ENCODE results near the gene PPP2R2C. TPM values are rescaled to one million over a fixed set of nuclear protein-coding genes. Genes with fewer than 3 reads are reported as not detected.

PPP2R2C gene
- total RNA-seq, 1 experiment from 2014 or later: 8.1 TPM

DNA sequence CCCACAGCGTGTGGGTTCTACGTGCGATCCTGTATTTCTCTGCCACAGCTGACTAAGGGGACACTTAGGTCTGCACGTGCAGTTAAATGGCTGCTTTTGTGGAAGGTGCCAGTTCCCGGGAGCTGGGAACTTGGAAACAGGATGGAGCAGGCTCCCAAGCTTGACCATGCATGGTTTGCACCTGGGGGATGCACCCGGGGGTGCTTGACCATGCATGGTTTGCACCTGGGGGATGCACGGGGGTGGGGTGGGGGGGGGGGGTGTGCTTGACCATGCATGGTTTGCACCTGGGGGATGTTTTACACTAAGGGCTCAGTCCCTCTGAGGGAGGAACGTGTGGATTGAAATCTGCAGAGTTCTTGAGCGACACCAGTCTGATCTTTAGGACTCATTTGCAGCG, 197.1 kb downstream of the PPP2R2C start:
- Histone ChIP-seq H3K79me1 (ENCODE audit: insufficient read depth, low read depth, low read length, poor library complexity, severe bottlenecking) (no peaks in the 10 kb centered on the region), H3K4me1 (ENCODE audit: insufficient read depth, low read length) (no peaks in the 10 kb centered on the region; the same call in 1 of the 2 replicates), H3K79me2 (ENCODE audit: insufficient read depth, low read length) (no peaks in the 10 kb centered on the region), H3K14ac (ENCODE audit: insufficient read depth, low read length) (no peak overlapping the region), H3K27ac (ENCODE audit: insufficient read length, low read depth, low read length) (no peak overlapping the region), H2BK120ac (ENCODE audit: low read depth, low read length, poor library complexity, severe bottlenecking) (no peak overlapping the region), H3K4ac (ENCODE audit: low read depth, low read length) (no peak overlapping the region), H3K18ac (ENCODE audit: insufficient read length, low read depth, low read length) (no peak overlapping the region), H3K4me2 (ENCODE audit: insufficient read depth, insufficient read length, low read length) (no peak overlapping the region), H3K23ac (ENCODE audit: insufficient read length, low read depth, low read length) (no peak overlapping the region), H3K9ac (ENCODE audit: extremely low read depth, insufficient read length, low read length) (no peak overlapping the region), H4K8ac (replicated peaks; ENCODE audit: insufficient read length, low read depth, low read length) (no peak overlapping the region), H3K56ac (ENCODE audit: insufficient read length, low read depth, low read length) (no peak overlapping the region), H2AFZ (ENCODE audit: low read length) (no peak overlapping the region), H2AK5ac (ENCODE audit: insufficient read length, low read length) (no peak overlapping the region), H4K20me1 (ENCODE audit: control insufficient read depth, insufficient read depth, insufficient read length) (peaks cover 3% of the 10 kb centered on the region), H4K5ac (ENCODE audit: insufficient read length, low read depth, low read length) (no peak overlapping the region), H3K23me2 (ENCODE audit: insufficient read length, low read depth, low read length, poor library complexity, severe bottlenecking) (no peaks in the 10 kb centered on the region), H2BK15ac (ENCODE audit: low read depth, low read length) (no peak overlapping the region), H2BK20ac (ENCODE audit: low read depth, low read length, poor library complexity, severe bottlenecking) (no peak overlapping the region), H3K9me3 (ENCODE audit: control insufficient read depth, low read depth, low read length) (no peaks in the 10 kb centered on the region), H3K27me3 (ENCODE audit: insufficient read depth, low read length) (no peaks in the 10 kb centered on the region), H3T11ph (ENCODE audit: low read length) (no peak overlapping the region), H2BK12ac (ENCODE audit: insufficient read length, low read depth, low read length) (no peak overlapping the region), H2BK5ac (ENCODE audit: insufficient read length, low read length) (no peak overlapping the region), H4K91ac (ENCODE audit: insufficient read length, low read depth, low read length) (no peak overlapping the region)
- peaks cover 27 to 42% of the 10 kb centered on the region in 2 experiments for H3K4me1 Mint-ChIP-seq
- no peak overlapping the region; a peak in 1 of 7 replicates for H3K27ac Mint-ChIP-seq
- no peak overlapping the region for H3K4me3 Mint-ChIP-seq
- H3K27me3 Mint-ChIP-seq (ENCODE audit: low read depth): 0 out of 2 replicates have a peak, but pooled peaks cover 2% of the 10 kb centered on the region
- TF ChIP-seq, protein P1, sequence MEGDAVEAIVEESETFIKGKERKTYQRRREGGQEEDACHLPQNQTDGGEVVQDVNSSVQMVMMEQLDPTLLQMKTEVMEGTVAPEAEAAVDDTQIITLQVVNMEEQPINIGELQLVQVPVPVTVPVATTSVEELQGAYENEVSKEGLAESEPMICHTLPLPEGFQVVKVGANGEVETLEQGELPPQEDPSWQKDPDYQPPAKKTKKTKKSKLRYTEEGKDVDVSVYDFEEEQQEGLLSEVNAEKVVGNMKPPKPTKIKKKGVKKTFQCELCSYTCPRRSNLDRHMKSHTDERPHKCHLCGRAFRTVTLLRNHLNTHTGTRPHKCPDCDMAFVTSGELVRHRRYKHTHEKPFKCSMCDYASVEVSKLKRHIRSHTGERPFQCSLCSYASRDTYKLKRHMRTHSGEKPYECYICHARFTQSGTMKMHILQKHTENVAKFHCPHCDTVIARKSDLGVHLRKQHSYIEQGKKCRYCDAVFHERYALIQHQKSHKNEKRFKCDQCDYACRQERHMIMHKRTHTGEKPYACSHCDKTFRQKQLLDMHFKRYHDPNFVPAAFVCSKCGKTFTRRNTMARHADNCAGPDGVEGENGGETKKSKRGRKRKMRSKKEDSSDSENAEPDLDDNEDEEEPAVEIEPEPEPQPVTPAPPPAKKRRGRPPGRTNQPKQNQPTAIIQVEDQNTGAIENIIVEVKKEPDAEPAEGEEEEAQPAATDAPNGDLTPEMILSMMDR (conservative IDR thresholded peaks at IDR 0.05): no peak
- no CpG with 5 or more reads among the region's 10 CpGs for WGBS (ENCODE audit: extremely low coverage, insufficient read length, low lambda C conversion rate)
- peaks cover 0 to 4% (median 2%) of the 10 kb centered on the region in 3 experiments; a peak in 4 of 7 replicates for H3K36me3 Mint-ChIP-seq (ENCODE audit: insufficient read depth in 1 of 3, low read depth in 3 of 3)
- H3K9me3 Mint-ChIP-seq: no peaks in the 10 kb centered on the region
- DNase-seq: no peak

Data from H9 (cell line).